Measurements from ENCODE around the gene SLC4A1. TPM values are rescaled to one million over a fixed set of nuclear protein-coding genes. Genes with fewer than 3 reads are reported as not detected.

SLC4A1 gene
- total and polyA plus RNA-seq, 12 donors = 0.06 to 2.4 (median 0.52) TPM; not detected in 1

- 6 to 8% methylated on average over 10 of the region's 10 CpGs for WGBS, 2 donors
- intact Hi-C loops (cut with DNase I) = loop anchor here in 3 of 10 donors (2.0 to 5.0 kb wide), 3 partner anchors 31 to 107 kb away; partner anchors contain the start of genes SLC25A39 (in 2 of the 3) and TMUB2 (in 1 of the 3)
- DNase-seq (peak in 1 of 2 donors; percentile 27), ATAC-seq (no peak)
- Histone ChIP-seq H3K9me3 (no peaks in the 10 kb centered on the region), H3K4me1 (peaks cover 5 to 43% (median 31%) of the 10 kb centered on the region in 9 donors), H3K27ac (peak overlapping the region in 9 of 10 donors; percentile 98 to 100 (median 100)), H3K4me3 (peak overlapping the region; percentile 23 to 98 (median 92)), H3K27me3 (no peaks in the 10 kb centered on the region), H3K36me3 (peaks cover 0 to 46% (median 31%) of the 10 kb centered on the region in 9 donors)
- TF ChIP-seq, protein P1, sequence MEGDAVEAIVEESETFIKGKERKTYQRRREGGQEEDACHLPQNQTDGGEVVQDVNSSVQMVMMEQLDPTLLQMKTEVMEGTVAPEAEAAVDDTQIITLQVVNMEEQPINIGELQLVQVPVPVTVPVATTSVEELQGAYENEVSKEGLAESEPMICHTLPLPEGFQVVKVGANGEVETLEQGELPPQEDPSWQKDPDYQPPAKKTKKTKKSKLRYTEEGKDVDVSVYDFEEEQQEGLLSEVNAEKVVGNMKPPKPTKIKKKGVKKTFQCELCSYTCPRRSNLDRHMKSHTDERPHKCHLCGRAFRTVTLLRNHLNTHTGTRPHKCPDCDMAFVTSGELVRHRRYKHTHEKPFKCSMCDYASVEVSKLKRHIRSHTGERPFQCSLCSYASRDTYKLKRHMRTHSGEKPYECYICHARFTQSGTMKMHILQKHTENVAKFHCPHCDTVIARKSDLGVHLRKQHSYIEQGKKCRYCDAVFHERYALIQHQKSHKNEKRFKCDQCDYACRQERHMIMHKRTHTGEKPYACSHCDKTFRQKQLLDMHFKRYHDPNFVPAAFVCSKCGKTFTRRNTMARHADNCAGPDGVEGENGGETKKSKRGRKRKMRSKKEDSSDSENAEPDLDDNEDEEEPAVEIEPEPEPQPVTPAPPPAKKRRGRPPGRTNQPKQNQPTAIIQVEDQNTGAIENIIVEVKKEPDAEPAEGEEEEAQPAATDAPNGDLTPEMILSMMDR (IDR thresholded peaks at IDR 0.05) = no peak
Measured at GRCh38 chr17:44217738-44218343, 50.1 kb downstream of the SLC4A1 start.

GRCh38 chr17:44216694-44217093 is 51.2 kb downstream of the SLC4A1 start:
- no peaks in the 10 kb centered on the region for H3K27me3 ChIP-seq
- ATAC-seq (no peak), DNase-seq (no peak)
- peaks cover 5 to 39% (median 26%) of the 10 kb centered on the region in 9 donors for H3K4me1 ChIP-seq
- TF ChIP-seq, protein P1 (IDR thresholded peaks at IDR 0.05) = no peak
- H3K36me3 ChIP-seq = peaks cover 0 to 55% (median 31%) of the 10 kb centered on the region in 9 donors
- no peak overlapping the region for H3K4me3 ChIP-seq
- no peaks in the 10 kb centered on the region for H3K9me3 ChIP-seq
- H3K27ac ChIP-seq = peak overlapping the region in 2 of 10 donors; percentile 98 to 100
- WGBS, 2 donors = 64 to 69% methylated on average over 5 of the region's 5 CpGs
- intact Hi-C loops (cut with DNase I) = loop anchor here in 1 of 10 donors (5.0 kb wide), 1 partner anchor 106 kb away; the partner anchor contains the start of gene SLC25A39

- intact Hi-C loops (cut with DNase I) = loop anchor here in 1 of 10 donors (5.0 kb wide), 1 partner anchor 106 kb away; the partner anchor contains the start of gene SLC25A39
- Histone ChIP-seq H3K27ac (peak overlapping the region in 1 of 10 donors; percentile 98), H3K4me1 (peaks cover 5 to 41% (median 26%) of the 10 kb centered on the region in 9 donors), H3K27me3 (no peaks in the 10 kb centered on the region), H3K36me3 (peaks cover 0 to 61% (median 36%) of the 10 kb centered on the region in 9 donors), H3K9me3 (no peaks in the 10 kb centered on the region), H3K4me3 (no peak overlapping the region)
- TF ChIP-seq, protein P1 (IDR thresholded peaks at IDR 0.05) = no peak
- DNase-seq (no peak), ATAC-seq (no peak)
- WGBS, 2 donors = 75 to 87% methylated on average over 5 of the region's 5 CpGs
Measured at GRCh38 chr17:44216173-44216572, 51.8 kb downstream of the SLC4A1 start.

DNA sequence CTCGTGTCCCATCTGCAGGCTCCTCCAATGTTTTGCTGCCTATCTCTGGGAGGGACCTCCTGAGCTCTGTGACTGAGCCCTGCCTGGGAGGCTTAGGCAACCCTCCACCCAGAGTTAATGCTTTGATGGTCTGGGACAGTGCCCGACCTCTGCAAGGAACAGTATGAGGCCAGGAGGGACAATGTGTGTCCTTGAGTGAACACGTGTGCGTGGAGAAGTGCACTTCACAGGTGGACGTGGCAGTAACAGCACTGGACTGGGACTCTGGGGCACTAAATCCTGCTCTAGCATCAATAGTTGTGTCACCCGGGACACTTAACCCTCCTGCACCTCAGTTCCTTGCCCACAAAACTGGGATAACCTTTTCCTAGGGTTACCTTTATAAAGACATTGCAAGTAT is 53.0 kb downstream of the SLC4A1 start:
- intact Hi-C loops (cut with DNase I) = loop anchor here in 7 of 10 donors (5.0 kb wide), 5 partner anchors 107 to 307 kb away; partner anchors contain the start of genes GRN (in 3 of the 7) and SLC25A39 (in 3 of the 7)

More for the DNA sequence above, 53.0 kb downstream of the SLC4A1 start:
- DNase-seq (no peak), ATAC-seq (no peak)
- 90 to 91% methylated on average over 6 of the region's 6 CpGs for WGBS, 2 donors
- H3K4me1 ChIP-seq = peaks cover 10 to 53% (median 34%) of the 10 kb centered on the region in 9 donors
- no peak overlapping the region for H3K27ac ChIP-seq
- H3K4me3 ChIP-seq = no peak overlapping the region
- H3K36me3 ChIP-seq = peaks cover 0 to 71% (median 39%) of the 10 kb centered on the region in 9 donors
- TF ChIP-seq, protein P1 (IDR thresholded peaks at IDR 0.05) = no peak
- no peaks in the 10 kb centered on the region for H3K27me3 ChIP-seq
- no peaks in the 10 kb centered on the region for H3K9me3 ChIP-seq

Data from heart right ventricle (tissue), 16 donors.